NCI-H128 (cell line): ENCODE results near the gene HHAT.
"Not testable (repeated sequence)": the region's sequence is repeated elsewhere in the genome, so short reads cannot be mapped to it uniquely, and the experiment has no call there.

Experiments
- DNase-seq: peaks from one replicate; lab custom pipeline; 2025; ENCODE audit not compliant: unreplicated experiment; lab: John Stamatoyannopoulos, UW

The HHAT gene

DNA sequence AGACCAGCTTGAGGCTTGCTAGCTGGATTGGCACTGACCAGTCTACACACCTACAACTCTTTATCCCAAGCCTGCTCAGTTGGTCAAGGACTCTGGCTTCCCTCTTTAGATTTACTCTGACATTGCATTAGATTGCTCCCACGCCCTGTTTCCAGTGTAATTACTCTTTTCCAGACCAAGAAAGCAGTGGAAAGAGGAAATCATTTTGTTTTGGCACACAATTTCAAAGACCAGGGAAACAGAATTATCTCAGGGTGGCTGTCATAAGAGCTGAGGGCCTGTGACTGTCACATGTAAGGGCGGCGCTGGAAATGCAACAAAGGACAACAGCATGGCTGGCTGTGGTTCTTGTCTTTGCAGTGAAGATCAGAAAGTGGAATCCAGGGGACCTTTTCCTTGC, 302.7 kb downstream of the HHAT start:
- no peak for DNase-seq

DNA sequence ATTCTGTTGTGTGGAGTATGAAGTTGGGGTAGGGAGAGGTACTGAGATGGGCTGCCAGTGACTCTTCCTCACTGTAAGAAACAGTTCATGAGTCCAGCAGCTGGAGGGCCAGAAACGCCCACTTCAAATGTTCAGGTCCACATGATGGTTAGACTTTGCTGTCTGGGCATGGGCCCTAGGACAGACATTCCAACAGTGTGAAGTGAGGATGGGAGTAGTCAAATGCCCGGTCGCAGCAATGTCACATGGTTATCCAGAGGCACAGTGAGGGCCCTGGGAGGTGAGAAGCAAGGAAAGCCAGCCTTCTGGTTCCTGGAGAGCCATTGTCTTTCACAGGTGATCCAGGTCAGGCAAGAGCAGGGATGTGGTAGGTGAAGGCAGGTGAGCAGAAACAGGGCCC, 304.4 kb downstream of the HHAT start:
- no peak for DNase-seq

GRCh38 chr1:210633636-210634035, 304.9 kb downstream of the HHAT start:
- no peak for DNase-seq

GRCh38 chr1:210635108-210635507, 306.4 kb downstream of the HHAT start:
- no peak for DNase-seq

DNA sequence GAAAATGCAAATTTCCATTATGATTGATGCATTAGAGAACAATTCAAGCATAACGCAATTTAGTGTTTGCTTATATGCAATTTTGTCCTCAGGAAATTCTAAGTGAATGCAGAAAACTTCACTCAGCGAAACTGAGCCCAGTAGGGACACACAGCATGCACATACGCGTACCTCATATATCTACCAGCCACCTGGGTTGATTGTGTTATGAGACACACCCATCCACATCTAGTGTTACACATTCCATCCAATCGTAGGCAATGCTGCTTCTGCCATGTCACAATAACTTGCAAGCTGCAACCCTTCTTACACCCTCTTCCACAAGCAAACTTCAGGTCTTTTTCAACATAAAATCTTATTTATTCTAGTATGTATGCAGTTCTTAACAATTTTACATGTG, 312.9 kb downstream of the HHAT start:
- no peak for DNase-seq

DNA sequence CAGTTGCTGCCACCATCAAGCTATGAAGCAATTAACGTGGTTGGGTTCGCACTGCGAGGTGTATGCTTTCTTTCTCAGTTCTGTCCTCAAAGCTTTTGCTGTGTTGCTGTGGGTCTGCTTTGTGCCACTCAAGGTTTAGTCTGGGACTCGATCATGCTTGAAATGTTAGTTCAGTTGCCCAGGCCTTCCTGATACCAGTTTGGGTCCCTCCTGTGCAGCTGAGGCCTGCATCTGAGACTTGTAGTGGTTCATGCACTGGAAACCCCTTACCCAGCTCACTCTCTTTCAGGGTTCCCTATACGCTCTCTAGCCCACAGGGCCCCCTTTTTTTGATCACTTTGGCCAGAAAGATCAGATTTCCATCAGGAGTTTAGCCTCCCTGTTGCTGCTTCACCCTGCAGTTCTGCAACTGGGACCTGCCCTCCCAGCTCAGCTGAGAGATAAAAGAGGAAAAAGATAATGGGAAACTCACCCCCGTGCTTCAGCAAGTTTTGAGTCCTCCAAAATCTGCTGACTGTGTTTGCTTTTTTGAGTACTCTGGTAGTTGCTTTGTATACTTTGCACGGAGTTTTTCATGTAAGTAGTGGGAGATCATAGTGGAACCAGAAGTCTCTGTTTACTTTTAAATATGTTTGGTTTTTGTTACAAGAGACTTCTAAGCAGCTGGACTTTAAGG, 317.0 kb downstream of the HHAT start:
- DNase-seq, result no peak

GRCh38 chr1:210646258-210646616, 317.5 kb downstream of the HHAT start:
- DNase-seq, result no peak

DNA sequence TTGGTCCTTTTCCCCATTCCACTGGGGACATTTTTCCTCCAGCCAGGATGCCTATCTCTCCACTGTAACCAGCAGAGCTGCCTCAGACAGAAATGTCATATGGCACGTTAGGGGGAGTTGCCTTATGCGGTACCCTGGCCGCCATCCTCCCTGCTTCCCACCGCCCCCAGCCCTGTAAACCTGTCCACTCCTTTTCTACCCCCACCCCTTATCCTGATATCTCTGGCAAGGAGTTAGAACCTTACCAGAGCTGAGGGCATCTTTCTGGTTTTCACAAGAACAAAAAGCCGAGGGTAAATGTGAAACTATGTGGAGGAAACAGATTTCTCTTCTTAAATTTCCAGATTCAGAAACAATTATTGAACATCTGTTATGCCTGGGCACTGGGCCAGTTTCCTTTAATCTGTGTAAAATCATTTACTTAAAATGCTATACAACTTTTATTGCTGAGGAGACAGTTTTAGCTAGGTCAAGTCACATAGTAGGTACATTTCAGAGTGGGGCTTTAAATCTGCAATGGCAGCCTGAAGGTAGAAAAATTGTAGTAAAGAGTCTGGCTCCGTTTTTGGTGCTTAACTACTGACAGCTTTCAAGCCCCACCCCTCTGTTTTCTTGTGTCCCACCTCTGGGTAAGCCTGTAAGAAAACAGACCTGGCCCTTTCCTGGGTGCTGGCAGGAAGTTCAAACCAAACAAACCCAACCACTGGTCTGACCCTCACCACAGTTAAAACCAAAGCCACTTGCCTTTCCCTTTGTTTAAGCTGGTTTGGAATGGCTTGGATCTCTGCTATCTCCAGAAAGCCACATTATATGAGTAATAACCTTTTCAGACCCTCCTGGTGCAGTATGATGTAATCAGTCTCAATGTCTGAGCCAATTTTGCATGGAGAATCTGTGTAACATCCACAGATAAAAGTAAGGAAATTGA, 319.0 kb downstream of the HHAT start:
- DNase-seq, result no peak

DNA sequence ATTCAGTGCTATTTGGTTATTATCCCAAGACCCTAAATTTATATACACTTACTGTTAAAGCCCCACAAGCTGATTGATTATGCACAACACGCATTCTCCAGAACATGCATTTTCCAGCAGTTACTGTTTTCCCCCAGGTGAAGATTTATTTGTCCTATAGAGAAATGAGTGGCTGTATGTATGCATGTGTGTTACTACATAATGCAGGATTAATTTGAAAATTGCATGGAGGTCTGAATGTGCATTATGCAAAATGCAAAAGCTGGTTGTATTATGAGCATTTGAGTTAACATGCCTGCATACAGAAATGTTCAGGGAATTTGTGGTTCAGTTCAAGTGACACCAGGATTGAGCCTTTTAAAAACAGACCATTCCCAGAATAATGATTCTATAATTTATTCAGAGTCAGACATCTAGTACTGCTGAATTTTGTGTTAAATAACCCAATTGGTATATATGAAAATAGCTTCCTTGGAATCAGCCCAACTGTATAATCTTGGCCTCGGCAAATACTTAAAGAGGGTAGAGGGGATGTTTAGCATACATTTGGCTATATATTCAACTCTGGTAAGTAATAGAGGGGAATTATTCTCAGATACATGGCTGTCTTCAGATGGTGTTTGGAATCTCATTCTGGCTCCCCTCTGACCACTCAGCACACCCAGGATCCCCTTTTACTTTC, 320.0 kb downstream of the HHAT start:
- DNase-seq, result no peak

DNA sequence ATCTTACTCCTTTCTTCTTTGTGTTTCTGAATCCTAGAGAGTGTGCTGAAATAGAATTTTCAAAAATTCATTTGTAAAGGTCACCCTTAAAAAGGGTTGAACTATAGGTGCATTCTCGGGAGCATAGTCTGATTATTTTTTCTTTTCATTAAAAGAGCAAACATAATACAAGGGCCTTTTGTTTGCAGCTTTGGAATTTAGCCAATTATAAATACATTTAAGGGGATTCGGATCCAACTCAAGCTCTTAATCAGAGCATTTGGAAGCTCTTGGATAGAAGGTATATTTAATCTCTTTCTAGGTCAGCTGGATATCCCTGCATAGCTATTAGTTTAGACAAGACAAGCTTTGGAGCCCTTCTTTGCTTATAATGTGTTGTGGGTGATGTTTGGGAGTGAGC, 321.7 kb downstream of the HHAT start:
- no peak for DNase-seq

- no peak for DNase-seq
Measured at GRCh38 chr1:210652329-210652954, 323.7 kb downstream of the HHAT start.

DNA sequence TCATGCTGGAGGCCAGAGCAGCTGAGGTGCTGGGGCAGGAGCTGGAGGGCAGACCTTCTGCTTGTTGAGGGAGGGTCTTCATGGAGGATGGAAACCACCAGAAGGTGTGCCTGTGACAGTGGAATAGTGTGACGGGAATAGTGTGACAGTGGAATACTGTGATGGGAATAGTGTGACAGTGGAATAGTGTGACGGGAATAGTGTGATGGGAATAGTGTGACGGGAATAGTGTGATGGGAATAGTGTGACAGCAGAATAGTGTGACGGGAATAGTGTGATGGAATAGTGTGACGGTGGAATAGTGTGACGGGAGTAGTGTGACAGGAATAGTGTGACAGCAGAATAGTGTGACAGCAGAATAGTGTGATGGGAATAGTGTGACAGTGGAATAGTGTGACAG, 325.1 kb downstream of the HHAT start:
- DNase-seq, result no peak

DNA sequence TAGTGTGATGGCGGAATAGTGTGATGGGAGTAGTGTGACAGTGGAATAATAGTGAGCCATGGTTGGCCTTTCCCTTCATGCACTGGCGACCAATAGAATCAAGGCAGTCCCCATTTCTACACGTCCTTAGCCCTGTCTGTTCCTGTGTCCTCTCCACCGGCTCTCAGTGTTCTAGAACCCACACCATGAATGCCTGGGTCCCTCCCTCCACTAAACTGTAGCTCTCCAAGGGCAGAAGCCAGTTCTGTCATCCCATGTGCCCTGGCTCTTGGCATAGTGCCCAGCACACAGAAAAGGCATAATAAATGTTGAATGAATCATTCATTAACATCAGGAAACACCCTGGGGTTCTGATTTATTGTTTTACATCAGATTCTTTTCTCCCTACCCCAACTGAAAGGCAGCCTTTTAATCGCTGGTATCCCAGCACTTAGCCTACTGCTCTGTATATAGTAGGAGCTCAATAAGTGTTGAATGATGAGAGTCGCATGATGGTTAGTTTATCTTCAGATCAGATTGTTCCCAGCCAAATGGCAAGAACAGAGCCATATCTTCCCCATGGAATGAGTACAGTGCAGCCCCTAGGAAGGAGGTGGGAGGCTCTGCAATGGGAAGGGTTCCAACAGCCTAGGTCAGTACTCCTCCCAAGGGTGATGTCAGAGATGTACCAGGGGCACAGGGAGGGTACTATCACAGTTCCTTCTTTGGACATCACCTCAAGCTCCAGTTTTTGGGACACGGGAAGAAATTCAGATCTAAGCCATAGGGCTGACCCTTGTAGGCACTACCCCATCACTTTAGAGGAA, 325.7 kb downstream of the HHAT start:
- DNase-seq, result no peak

DNA sequence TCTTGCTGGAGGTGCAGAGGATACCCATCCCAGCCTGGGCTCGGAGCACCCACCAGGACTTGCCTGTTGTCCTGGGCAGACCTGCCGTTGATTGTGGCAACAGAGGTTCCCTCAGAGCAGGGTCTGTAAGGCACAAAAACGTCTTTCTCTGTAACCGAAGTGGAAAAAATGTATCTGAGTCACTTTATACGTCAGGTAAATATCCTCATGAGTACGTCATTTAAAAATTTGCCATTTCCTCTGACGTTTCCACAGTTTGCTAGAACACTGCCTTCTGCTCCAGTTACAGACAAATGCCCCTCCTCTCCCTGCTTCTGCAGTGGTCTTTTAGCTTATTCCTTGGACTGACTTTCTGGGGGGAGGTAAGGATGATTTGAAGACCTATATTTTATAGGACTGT, 326.8 kb downstream of the HHAT start:
- no peak for DNase-seq

GRCh38 chr1:210657806-210658205, 329.1 kb downstream of the HHAT start:
- no peak for DNase-seq

- not testable (repeated sequence) for DNase-seq
Measured at GRCh38 chr1:210661520-210661919, 332.8 kb downstream of the HHAT start.

- no peak for DNase-seq
Measured at GRCh38 chr1:210662291-210663050, 333.8 kb downstream of the HHAT start.

GRCh38 chr1:210663730-210664573, 335.2 kb downstream of the HHAT start:
- no peak for DNase-seq

GRCh38 chr1:210669951-210670350, 341.2 kb downstream of the HHAT start:
- no peak for DNase-seq
